PC-9 (cell line): ENCODE results near the gene DLG2. TPM values are rescaled to one million over a fixed set of nuclear protein-coding genes. Genes with fewer than 3 reads are reported as not detected.

Source experiments
- BruUV-seq: library from RNA; stranded (reverse); fragments of 400-500 nt; replicated peaks from 2 replicates; lab custom pipeline; 2021; lab: Mats Ljungman, UMichigan
- CTCF ChIA-PET: fragments of 300-600 bp; sonication (Branson Sonifier 250); formaldehyde crosslinking; loops from one replicate; lab custom pipeline; 2022; ENCODE audit warnings: antibody characterized with exemption; lab: Charles Lee
- POLR2A ChIA-PET: fragments of 300-600 bp; sonication (Branson Sonifier 250); formaldehyde crosslinking; loops from one replicate; lab custom pipeline; 2022; ENCODE audit warnings: antibody characterized with exemption; ENCODE audit not compliant: unreplicated experiment; lab: Charles Lee
- DNase-seq, 2 experiments: peaks; one replicate each; pipeline versions ENCODE4 v3.0.0 to v3.0.0-alpha.2; 2015 to 2022; ENCODE audit warnings: mixed read lengths in 1 of 2
- H2AFZ ChIP-seq: fragments of 200-600 bp; sonication (generic); 2 replicates; pipeline ENCODE4 v1.8.1; 2017; ENCODE audit warnings: antibody characterized with exemption
- H3F3A ChIP-seq: fragments of 200-600 bp; sonication (generic); 2 replicates; pipeline ENCODE4 v1.8.1; 2017; ENCODE audit warnings: antibody characterized with exemption, mild to moderate bottlenecking, low read depth; ENCODE audit not compliant: insufficient read depth
- H3K27ac ChIP-seq: fragments of 200-600 bp; sonication (generic); 2 replicates; pipeline ENCODE4 v1.6.1; 2016; ENCODE audit warnings: mixed run types
- H3K27me3 ChIP-seq: fragments of 200-600 bp; sonication (generic); 2 replicates; pipeline ENCODE4 v1.6.1; 2016; ENCODE audit warnings: low read depth, mixed run types; ENCODE audit not compliant: insufficient read depth
- H3K36me3 ChIP-seq: fragments of 200-600 bp; sonication (generic); 2 replicates; pipeline ENCODE4 v1.6.1; 2016; ENCODE audit warnings: low read depth, mixed run types
- H3K4me1 ChIP-seq: fragments of 200-600 bp; sonication (generic); replicated peaks from 2 replicates; pipeline ENCODE4 v1.6.1; 2016; ENCODE audit warnings: mixed run types; ENCODE audit not compliant: insufficient read depth
- H3K4me2 ChIP-seq: fragments of 200-600 bp; sonication (generic); 2 replicates; pipeline ENCODE4 v1.6.1; 2017; ENCODE audit warnings: mixed run types
- H3K4me3 ChIP-seq: fragments of 200-600 bp; sonication (generic); 2 replicates; pipeline ENCODE4 v1.6.1; 2016; ENCODE audit warnings: mixed run types
- H3K79me2 ChIP-seq: fragments of 200-600 bp; sonication (generic); 2 replicates; pipeline ENCODE4 v1.6.1; 2017; ENCODE audit warnings: low read depth, mixed run types
- H3K9me2 ChIP-seq: fragments of 200-600 bp; sonication (generic); 2 replicates; pipeline ENCODE4 v1.8.1; 2017; ENCODE audit warnings: mild to moderate bottlenecking; ENCODE audit not compliant: insufficient read depth
- H3K9me3 ChIP-seq: fragments of 200-600 bp; sonication (generic); 2 replicates; pipeline ENCODE4 v1.8.1; 2016; ENCODE audit warnings: low read depth; ENCODE audit not compliant: insufficient read depth
- H4K20me1 ChIP-seq: fragments of 200-600 bp; sonication (generic); 2 replicates; pipeline ENCODE4 v1.8.1; 2017; ENCODE audit not compliant: insufficient read depth
- CTCF ChIP-seq: fragments of 200-600 bp; sonication (generic); conservative IDR thresholded peaks from 2 replicates; pipeline ENCODE4 v1.6.1; 2017; ENCODE audit warnings: mixed run types, antibody characterized with exemption, mild to moderate bottlenecking, moderate library complexity
- EZH2 ChIP-seq: fragments of 200-600 bp; sonication (generic); IDR thresholded peaks from 2 replicates; pipeline ENCODE4 v1.8.0; 2017; ENCODE audit warnings: antibody characterized with exemption, low read depth
- intact Hi-C: fragments of 100-400 bp; cut with micrococcal nuclease; formaldehyde crosslinking; loops from one replicate; pipeline ENCODE4 v1.10.0; 2022; ENCODE audit not compliant: unreplicated experiment
- total RNA-seq: library from RNA; stranded (reverse); gene quantifications from 2 replicates; pipeline ENCODE4 v1.2.3, GENCODE V29; 2021

The DLG2 gene
- total RNA-seq, 1 experiment from 2014 or later: 6.4 TPM

- no peak overlapping the region for H3K4me3 ChIP-seq
- intact Hi-C loops: loop anchor here (1.0 to 5.0 kb wide), 2 partner anchors 201 to 295 kb away; no protein-coding TSS in a partner anchor
- H3K36me3 ChIP-seq: no peaks in the 10 kb centered on the region
- no peaks in the 10 kb centered on the region for H3K27me3 ChIP-seq
- no TSS peak for BruUV-seq
- no peaks in the 10 kb centered on the region for H3F3A ChIP-seq
- H2AFZ ChIP-seq: no peak overlapping the region
- no peaks in the 10 kb centered on the region for H4K20me1 ChIP-seq
- H3K4me1 ChIP-seq: no peaks in the 10 kb centered on the region
- CTCF ChIA-PET: no interaction called here
- H3K27ac ChIP-seq: no peak overlapping the region
- H3K9me3 ChIP-seq: no peaks in the 10 kb centered on the region
- TF ChIP-seq EZH2: no peak
- no peak for TF ChIP-seq CTCF
- no peaks in the 10 kb centered on the region for H3K9me2 ChIP-seq
- no peak for DNase-seq
- POLR2A ChIA-PET: no interaction called here
- no peaks in the 10 kb centered on the region for H3K79me2 ChIP-seq
- H3K4me2 ChIP-seq: no peak overlapping the region
Observed at GRCh38 chr11:83520849-83521248, 2106.3 kb downstream of the DLG2 start.

GRCh38 chr11:83511646-83512045, 2115.5 kb downstream of the DLG2 start:
- BruUV-seq: no TSS peak
- H3K9me2 ChIP-seq: no peaks in the 10 kb centered on the region
- H3K4me1 ChIP-seq: no peaks in the 10 kb centered on the region
- no peak overlapping the region for H3K27ac ChIP-seq
- H3K27me3 ChIP-seq: no peaks in the 10 kb centered on the region
- CTCF ChIA-PET: no interaction called here
- no peaks in the 10 kb centered on the region for H3F3A ChIP-seq
- no peaks in the 10 kb centered on the region for H3K79me2 ChIP-seq
- H3K4me2 ChIP-seq: no peak overlapping the region
- H3K4me3 ChIP-seq: no peak overlapping the region
- DNase-seq: no peak
- intact Hi-C loops: no loop called here
- no peaks in the 10 kb centered on the region for H3K36me3 ChIP-seq
- POLR2A ChIA-PET: no interaction called here
- no peaks in the 10 kb centered on the region for H3K9me3 ChIP-seq
- TF ChIP-seq CTCF (no peak), EZH2 (no peak)
- no peak overlapping the region for H2AFZ ChIP-seq
- no peaks in the 10 kb centered on the region for H4K20me1 ChIP-seq

GRCh38 chr11:83510530-83511460, 2116.3 kb downstream of the DLG2 start:
- BruUV-seq: no TSS peak
- H3K36me3 ChIP-seq: no peaks in the 10 kb centered on the region
- ChIA-PET POLR2A (no interaction called here), CTCF (interaction anchor here (0.6 kb wide), 1 partner anchor 30 kb away, joined by 4 read pairs; no protein-coding TSS in a partner anchor)
- H4K20me1 ChIP-seq: no peaks in the 10 kb centered on the region
- H2AFZ ChIP-seq: no peak overlapping the region
- no peaks in the 10 kb centered on the region for H3K79me2 ChIP-seq
- no peak overlapping the region for H3K4me3 ChIP-seq
- no peak overlapping the region for H3K4me2 ChIP-seq
- no peaks in the 10 kb centered on the region for H3K4me1 ChIP-seq
- no peaks in the 10 kb centered on the region for H3K9me3 ChIP-seq
- no peaks in the 10 kb centered on the region for H3K9me2 ChIP-seq
- peak in 1 of 2 experiments; percentile 29 for DNase-seq
- no peak for TF ChIP-seq CTCF
- intact Hi-C loops: no loop called here
- H3K27me3 ChIP-seq: no peaks in the 10 kb centered on the region
- no peaks in the 10 kb centered on the region for H3F3A ChIP-seq
- no peak overlapping the region for H3K27ac ChIP-seq
